ENCODE measurements around the gene SH3BGRL2. TPM values are rescaled to one million over a fixed set of nuclear protein-coding genes. Genes with fewer than 3 reads are reported as not detected.

SH3BGRL2 gene
- total RNA-seq (2014; rRNA removed; shearing (Covaris generic)): 3.0 and 4.1 TPM in 2 replicates

DNA sequence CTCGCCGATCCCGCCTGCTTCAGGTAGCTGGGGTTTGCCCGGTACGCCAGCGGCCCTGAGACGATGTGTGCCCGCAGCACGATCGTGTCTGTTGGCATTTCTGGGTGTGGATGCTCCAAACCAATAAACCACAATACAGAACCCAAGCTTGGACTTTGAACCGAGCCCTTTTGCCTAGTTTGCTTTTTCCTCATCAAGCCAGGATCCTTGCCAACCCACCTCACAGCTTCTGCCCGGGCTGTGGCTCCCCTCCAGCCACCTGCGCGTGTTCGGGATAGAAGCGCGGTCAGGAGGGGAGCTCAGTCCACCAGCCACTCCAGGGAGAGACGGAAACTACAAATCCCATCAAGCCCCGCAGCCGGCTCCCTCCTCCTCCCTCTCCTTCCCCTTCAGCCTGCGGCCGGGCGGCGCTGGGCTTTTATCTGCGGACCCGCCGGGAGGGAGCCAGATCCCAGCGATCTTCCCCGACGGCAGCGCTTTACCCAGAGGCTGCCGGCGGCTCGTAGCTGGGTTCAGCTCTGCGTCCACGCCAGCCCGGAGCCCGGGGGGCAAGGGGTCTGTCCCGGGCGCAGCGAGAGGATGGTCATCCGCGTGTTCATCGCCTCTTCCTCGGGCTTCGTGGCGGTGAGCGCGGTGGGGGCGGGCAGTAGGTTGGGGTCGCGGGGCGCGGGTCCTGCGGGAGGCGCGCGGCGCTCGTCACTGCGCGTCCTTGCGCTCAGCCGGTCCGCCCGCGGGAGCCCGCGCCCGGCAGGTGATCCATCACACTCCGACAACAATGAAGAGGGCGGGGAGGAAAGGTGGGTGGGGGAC is at the start of gene SH3BGRL2:
Gene SH3BGRL2, plus strand, starts transcription at position 447 of the 810 bp plus-strand sequence. Its CDS starts 133 bp downstream, at position 580.
- peak; percentile 11 for DNase-seq (ENCODE audit: low spot score)

DNA sequence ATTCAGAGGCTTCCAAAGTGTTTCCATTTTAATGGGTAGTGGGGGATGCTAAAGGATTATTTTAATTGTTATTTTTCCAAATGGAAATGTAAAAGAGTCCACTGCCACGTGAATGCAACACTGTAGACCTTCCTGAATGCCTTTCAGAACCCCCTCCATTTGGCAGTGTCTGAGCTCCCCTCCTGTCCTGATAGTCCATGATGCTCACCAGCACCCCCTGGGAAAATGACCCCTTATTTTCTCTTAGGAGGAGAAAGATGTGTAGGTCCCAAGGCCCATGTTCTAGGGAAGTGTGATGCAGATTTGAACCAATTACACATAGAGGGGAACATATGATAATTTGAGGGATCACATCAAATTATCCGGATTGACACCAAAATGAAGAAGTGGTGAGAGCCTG is 46.8 kb upstream of the SH3BGRL2 start:
- DNase-seq (ENCODE audit: low spot score): no peak

DNA sequence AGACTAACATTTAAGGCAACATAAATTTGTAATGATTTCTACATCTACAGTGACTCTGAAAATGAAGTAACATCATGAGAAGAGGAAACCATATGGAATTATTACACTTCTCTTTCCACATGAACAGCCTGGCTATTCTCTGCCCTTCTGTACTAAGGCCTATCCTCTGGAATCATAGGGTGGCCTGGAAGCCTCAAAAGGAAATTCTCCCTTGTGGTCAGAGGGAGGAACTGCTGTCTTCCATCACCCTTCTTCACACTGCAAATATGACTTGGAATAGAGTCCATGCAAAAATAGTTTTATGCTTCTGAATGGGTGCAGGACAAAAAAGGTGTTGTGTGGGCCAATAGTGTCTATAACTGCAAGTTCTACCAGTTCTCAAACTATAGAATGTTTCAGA is 44.6 kb upstream of the SH3BGRL2 start:
- no peak for DNase-seq (ENCODE audit: low spot score)

DNA sequence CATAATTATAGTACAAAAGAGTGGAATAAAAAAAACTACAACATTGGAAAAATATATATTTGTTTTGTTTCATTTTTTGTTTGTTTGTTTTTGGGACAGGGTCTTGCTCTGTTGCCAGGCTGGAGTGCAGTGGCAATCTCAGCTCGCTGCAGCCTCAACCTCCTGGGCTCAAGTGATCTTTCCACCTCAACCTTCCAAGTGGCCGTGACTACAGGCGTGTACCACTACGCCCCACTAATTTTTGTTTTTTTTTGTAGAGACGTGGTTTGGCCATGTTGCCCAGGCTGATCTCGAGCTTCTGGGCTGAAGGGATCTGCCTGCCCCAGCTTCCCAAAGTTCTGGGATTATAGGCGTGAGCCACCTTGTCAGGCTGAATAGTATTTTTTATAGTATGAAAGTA is 41.4 kb upstream of the SH3BGRL2 start:
- DNase-seq (ENCODE audit: low spot score): no peak

DNA sequence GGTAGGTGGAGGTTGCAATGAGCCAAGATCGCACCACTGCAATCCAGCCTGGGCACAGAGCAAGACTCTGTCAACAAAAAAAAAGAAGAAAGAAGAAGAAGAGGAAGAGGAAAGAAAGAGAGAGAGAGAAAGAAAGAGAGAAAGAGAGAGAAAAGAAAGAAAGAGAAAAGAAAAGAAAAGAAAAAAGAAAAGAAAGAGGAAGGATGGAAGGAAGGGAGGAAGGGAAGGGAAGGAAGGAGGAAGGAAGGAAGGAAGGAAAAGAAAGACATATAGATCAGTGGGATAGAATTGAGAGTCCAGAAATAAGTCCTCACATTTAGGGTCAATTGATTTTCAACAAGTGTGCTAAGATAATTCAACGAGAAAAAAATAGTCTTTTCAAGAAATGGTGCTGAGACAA is 34.0 kb upstream of the SH3BGRL2 start:
- DNase-seq (ENCODE audit: low spot score): no peak

DNA sequence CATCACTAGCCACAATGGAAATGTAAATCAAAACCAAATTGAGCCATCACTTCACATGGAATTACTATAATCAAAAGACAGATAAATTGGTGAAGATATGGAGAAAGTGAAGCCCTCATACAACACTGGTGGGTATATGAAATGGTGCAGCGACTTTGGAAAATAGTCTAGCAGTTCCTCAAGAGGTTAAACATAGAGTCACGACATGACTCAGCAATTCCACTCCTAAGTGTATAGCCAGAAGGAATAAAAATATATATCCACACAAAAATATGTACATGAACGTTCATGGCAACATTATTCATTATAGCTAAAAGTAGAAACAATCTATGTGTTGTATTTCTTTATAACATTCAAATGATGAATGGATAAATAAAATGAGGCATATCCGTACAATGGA is 33.1 kb upstream of the SH3BGRL2 start:
- DNase-seq (ENCODE audit: low spot score): no peak

DNA sequence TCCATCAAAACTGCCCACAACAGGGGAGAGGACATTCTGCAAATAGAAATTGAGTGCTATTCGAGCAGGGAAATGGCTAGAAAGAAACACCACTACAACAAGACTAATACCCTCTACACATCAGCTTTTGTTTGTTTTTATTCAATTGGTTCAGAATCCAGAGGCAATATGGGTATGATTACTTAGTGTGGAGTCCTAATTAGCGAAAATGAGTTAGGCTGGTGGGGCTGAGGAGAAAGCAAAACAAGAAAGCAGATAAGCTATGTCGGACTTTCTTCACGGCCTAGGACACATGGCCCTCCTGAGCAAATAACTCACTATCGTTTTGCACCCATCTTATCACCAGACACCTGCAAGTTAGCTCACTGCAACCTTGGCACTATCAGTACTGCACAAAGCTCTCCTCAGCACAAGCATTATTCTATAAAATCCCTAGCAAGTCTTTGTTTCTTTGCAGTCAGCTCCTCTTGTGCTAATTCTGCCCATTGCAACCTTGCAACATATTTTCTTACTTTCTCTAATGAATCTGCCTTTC is 31.3 kb upstream of the SH3BGRL2 start:
- DNase-seq (ENCODE audit: low spot score): no peak

DNA sequence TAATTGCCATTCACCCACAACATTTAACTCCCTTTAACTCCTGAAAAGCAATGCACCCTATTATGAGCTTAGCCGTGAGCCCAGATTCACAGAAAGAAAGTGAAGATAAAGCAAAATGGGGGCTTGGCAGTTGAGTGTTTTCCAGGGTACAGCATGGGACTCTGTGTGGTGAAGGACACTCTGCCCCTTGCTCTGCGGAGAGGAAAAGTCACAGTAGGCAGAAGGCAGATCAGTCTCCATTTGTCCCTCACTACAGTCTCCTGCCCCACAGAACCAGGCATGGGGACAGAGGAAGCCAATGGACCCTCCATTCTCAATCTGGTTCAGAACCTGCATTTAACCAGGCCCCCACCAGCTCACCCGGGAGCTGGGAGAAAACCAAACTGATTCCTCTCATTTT is 30.8 kb upstream of the SH3BGRL2 start:
- no peak for DNase-seq (ENCODE audit: low spot score)

DNA sequence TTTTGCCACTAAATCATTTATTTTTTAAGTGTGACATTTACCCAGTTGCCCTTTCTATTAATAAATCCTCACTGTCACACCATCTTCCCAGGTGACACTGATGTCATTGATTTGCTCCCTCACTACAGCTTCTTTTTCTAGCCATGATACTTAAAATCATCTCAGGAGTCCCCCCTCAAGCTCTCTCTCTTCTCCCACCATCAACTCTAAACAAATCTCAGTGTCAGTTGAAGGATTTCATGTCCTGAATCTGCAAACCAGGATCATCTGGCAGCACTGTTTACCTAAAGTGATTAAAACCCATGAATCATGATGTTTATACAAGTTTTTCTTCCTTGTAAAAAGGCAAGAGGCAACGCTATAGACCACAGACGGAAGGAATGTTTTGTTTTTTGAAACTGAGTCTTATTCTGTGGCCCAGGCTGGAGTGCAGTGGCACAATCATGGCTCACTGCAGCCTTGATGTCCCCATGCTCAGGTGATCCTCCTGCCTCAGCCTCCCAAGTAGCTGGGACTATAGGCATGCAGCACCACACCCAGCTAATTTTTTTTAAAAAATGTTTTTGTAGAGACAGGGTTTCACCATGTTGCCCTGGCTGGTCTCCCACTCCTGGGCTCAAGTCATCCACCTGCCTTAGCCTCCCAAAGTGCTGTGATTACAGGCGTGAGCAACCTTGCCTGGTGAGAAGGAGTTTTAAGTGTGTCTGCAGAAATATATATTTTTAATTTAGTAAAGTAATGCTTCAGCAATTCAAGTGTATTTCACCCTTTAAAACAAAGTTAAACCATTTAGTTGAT is 30.1 kb upstream of the SH3BGRL2 start:
- peak; percentile 74 for DNase-seq (ENCODE audit: low spot score)

DNA sequence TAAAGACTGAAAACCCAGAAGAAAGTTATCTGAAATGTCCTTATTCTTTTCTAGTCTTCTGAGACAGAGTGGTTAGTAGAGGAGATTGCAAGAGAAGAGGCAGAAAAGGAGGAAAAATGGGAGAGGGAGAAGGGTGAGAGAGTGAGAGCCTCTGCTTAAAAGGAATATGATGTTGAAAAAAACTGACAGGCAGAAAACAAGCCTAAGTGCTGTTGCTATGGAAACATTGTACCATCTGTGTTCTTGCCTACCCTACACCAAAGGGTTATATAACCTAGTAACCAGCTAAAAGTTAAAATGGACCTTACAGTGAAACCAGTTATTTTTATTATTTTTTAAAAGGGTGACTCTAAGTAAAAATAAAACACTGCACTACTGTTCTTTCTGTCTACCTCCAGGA is 28.3 kb upstream of the SH3BGRL2 start:
- no peak for DNase-seq (ENCODE audit: low spot score)

DNA sequence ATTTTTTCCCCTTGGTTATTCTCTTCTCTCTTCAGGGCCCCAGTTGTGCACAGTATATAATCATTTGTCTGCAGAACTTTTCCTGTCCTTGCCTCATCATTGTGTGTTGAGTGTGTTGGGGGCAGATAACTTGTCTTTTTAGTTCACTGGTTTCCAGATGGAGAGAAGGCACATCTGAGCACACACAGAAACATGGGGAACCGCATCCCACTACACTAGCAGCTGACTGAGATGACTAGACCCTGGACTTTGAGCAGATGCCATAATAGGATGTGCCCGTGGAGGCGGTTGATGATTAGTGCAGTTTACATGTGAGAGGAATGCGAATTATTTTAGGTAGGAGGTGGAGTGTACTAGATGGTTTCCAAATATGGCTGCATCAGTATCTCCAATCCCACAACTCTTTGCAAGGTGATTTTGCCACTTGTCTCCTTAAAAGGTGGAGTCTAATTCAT is 26.5 kb upstream of the SH3BGRL2 start:
- DNase-seq (ENCODE audit: low spot score): peak; percentile 10

DNA sequence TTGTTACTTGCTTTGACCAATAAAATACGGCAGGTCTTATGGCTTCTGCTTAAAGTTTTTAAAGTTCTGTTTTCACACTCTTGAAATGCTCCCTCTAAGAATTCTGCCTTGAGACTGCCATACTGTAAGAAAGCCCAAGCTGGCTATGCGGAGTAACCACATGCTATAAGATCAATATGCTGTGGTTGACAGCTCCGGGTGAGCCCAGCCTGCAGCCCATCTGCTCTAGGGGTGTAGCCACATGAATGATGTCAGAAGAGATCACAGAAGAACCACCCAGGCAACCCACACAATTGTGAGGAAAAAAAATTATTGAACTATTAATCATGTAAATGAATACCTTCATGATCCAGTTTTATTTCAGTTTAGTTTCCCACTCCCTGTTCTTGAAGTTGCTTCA is 26.1 kb upstream of the SH3BGRL2 start:
- DNase-seq (ENCODE audit: low spot score): no peak

DNA sequence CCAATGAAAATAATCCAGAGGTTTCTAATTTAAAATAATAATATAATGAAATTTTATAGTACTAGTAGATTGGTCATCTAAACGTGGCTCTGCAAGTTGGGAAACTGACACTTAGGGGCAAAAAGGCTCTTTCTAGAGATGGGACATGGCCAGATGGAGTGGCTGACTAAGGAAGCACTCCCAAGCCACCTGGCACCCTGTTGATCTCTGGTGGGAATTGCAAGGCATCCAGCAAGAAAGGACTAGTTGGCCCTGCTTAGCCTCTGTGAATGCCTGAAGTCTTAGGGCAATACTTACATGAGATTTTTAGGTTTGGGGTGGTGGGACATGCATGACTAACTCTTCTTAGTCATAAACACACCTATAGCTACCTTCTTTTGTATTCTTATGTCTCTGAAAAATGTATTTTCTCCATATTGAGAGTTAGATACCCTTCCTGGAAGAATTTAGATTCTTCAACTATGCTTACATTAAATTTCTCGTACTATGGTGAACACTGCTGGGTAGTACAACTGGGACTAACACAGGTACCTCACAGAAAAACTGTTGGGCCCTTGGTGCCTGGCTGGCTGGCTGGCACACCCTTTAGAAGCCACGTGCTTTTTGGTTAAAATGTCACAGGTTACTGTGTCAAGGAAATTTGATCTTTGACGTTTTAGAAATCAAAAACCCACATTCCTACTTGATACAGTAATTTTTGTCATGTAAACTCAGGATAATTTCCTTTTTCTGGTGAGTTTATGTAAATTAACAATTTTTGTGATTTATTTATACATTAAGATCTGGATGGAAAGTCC is 25.0 kb upstream of the SH3BGRL2 start:
- no peak for DNase-seq (ENCODE audit: low spot score)

DNA sequence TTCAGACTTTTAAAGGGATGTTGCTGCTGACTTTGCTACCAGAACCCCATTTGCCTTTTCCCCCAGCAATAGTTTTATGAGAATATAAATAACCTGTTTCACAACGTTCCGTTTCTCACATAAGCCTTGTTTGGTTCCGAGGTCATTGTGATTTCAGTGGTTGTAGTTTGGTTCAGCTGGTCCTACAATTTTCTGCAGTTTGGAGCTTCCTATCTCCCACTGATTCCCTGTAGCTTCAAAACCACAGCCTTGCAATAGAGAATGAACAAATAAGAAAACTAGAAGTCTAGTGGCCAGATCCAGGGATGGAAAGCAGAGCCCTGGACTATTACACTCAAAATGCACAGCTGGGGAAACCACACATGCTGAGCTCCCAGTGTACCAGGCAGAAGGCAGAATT is 24.1 kb upstream of the SH3BGRL2 start:
- no peak for DNase-seq (ENCODE audit: low spot score)

DNA sequence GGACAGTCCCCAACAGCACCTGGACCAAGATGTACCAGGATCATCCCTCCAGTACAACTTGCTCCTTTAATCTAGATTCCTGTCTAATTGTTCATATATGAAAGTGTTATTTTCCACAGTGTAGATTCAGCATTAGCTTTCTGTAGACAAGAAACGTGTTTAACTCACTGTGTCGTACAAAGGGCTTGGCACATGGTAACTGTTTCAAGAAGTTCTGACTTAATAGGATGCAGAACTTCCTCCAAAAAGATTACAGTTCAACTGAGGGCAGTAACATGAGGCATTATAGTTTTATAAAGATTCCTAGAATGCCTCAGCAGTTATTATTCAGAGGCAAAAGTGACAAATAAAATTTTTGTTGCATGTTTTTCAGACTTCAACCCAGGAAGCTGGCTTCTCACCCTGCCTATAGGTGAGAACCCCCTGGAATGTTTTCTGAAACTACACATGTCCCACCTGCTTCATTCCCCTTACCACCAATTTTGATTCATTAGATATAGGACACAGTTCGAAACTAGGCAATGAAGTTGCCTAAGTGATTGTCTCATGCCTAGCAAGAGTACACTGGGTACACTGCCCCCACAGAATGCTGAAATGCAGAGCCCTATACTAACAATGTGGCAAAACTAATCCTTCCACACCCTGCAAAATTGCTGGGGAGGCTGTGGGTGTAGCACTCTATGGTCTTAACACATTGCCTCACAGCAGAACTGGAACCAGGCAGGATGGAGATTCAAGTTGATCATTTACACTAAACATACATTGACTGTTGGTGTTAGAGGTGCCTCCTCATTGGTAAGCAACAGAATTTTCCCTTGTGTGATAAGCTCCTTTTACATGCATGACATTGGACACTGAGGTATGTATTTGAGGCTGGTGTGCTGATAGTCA is 22.6 kb upstream of the SH3BGRL2 start:
- DNase-seq (ENCODE audit: low spot score): no peak

DNA sequence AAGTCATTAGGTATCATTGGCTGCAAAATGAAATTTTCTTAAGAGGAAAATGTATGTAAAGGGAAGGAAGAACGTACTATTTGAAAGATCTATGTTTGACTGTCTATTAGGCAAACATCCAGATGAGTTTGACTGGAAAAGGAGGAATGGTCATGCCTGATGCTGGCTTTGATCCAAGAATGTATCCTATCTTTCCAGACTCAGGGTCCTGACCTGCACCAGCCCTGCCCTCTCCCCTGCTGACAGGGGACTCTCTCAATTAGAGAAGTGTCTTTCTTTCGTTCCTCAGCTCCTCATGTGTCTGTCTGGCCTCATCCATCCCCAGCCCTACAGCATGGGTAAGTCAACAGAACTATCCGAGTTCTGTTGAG is 21.9 kb upstream of the SH3BGRL2 start:
- no peak for DNase-seq (ENCODE audit: low spot score)

DNA sequence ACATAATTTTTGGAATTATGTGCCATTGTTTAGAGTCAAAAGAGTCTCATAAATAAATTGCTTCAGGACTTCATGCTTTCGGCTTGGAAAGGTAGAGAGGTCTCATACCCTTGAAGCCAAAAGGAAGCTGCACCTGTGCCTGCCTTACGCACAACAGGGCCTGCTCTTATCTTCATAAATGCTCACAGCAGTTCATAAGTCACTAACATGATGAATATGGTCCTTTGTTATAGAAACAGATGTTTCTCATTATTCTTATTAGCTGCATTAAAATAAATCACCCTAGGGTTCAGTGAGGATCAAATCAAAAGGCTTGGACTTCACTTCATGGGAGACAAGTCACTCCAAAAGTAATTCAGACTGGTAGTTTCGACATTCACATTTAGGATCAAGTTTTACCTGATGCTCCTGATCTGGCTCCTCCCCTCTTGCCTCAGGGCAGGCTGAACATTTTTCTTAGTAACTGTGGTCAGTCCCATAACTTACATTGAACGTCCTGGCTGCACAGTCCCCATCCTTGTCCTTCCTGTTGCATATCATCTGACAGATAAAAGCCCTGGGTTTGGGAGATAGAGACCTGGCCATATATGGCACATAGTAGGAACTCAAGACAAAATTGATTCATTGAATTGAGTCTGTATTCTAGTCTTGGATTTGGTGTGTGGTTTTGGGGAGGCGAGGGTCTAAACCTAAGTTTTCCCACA is 20.7 kb upstream of the SH3BGRL2 start:
- DNase-seq (ENCODE audit: low spot score): no peak

DNA sequence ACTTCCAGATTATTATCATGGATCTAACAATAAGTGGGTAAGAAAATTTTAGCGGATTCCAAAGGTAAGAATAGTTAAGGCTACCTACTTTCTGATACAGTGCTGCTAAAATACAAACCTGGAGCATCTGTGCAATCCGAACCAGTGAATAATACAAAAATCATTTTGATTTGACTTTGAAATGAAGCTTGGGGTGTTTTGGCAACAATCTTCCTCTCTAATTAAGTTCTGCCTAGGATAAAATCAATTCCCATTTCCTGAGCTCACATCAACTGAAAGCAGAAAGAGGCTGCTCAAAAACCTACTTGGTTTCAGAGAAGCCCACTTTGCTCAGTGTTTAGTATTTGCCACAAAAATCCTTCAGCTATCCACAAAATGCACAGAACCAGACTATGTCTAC is 18.7 kb upstream of the SH3BGRL2 start:
- DNase-seq (ENCODE audit: low spot score): no peak

DNA sequence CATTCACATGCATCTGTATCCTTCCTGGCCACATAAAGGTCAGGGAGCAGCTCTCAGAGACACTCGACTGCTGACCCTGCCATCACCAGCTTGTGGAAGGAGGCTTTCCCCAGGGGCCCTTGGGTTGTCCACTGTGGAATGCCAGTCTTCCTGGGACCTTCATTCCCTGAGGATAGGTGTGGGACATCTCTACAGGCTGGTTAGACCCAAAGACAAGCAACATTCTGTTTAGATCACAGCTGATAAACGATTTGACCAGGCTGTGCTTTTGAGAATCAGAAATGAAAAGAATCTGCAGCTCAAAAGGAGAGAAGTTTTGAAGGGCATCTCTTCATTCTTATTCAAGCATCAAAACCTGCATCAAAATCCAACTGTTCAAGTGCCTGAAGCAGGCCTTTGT is 18.2 kb upstream of the SH3BGRL2 start:
- DNase-seq (ENCODE audit: low spot score): no peak

DNA sequence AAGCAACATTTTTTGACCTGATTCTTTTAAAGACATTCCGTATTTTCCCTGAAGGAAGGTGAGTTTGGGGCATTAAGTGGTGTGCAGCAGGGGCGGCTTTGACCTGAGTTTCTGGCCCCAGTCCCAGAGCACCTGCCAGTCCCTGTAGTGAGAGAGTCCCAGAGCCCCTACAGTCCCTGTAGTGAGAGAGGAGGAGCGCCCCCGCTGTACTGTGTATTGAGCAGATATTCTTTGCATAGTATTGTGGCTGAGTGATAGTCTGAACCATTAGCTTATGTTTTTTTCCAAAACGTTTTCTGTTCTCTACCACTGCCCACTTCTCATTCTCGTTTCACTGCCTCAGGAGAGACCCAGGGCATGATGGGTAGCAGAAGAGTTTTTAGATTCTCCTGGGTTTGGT is 17.2 kb upstream of the SH3BGRL2 start:
- no peak for DNase-seq (ENCODE audit: low spot score)
